ENCODE data around the gene CARF.

The CARF gene

DNA sequence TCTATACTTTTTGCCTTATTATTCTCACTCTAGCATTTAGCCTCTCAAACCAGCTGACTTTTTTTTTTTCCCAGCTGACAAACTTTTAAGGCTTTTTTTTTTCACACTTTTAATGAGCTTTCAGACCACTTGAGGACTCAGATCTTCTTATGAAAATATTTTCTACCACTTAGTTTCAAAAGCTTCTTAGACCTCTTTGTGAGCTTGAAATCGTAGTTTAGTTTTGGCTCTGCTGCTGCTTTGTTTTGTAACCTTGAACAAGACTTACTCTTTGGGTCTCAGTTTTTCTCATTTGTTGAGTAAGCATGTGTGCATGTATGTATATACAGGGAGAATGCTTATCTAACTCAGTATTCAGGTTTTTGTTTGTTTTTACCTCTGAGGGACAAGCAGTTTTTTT, 106.1 kb downstream of the CARF start:
- no peak for DNase-seq (ENCODE audit: extremely low read depth in 1 of 2, low read depth in 1 of 2)

- no peak for DNase-seq (ENCODE audit: extremely low read depth in 1 of 2, low read depth in 1 of 2)
Measured at GRCh38 chr2:203019142-203019541, 107.1 kb downstream of the CARF start.

DNA sequence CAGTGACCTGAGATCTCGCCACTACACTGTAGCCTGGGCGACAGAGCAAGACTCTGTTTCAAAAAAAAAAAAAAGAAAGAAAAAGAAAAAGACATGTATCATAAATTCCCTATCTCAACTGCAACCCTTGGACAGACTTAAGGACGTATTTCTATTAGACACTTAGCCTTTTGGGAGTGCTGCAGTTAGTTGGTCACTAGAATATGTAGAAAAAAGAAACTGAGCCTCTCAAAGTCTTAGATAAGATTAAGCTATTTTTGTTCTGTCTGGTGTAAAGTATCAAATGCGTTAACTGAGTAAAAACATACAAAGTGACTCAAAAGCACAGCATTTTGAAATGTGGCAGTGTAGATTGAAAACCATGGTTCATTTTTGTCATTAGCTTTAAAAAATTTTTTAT, 109.9 kb downstream of the CARF start:
- no peak for DNase-seq (ENCODE audit: extremely low read depth in 1 of 2, low read depth in 1 of 2)

- DNase-seq (ENCODE audit: extremely low read depth in 1 of 2, low read depth in 1 of 2): no peak
Measured at GRCh38 chr2:203022751-203023150, 110.7 kb downstream of the CARF start.

DNA sequence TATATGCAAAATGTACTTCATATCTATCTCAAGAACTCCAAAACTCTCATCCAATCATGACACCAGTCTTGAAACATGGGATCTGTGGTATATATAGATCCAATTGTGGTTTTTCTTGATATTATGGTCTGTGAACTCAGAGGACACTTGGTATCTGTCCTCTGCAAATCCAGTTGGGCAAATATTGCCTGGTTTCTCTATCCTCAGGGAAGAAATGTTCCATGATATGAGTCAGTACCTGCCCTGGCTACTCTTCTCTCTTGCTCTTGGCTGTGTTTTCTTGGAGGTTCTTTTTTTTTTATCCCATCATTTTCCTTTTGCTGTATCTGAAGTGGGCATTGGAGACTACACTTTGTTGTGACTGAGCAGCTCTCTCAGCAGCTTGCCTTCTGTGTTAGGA, 113.5 kb downstream of the CARF start:
- no peak for DNase-seq (ENCODE audit: extremely low read depth in 1 of 2, low read depth in 1 of 2)

- no peak for DNase-seq (ENCODE audit: extremely low read depth in 1 of 2, low read depth in 1 of 2)
Measured at GRCh38 chr2:203030545-203030944, 118.5 kb downstream of the CARF start.

DNA sequence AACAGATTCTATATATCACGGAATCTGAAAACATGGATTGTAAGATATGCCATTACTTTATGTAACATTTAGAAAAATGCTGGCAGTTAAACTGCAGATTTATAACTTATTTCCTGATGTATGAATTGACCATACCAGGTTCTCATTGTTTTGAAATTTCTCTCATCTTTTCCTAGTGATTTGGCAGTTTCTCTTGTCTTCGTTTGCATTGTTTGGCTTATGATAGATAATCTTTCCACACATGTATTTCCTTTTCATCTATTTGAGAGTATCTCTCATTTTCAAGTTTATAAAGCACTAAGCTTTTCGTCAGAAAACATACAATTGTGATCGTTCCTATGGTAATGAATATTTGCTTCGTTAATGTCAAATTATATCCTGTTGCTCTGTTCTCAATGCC, 118.9 kb downstream of the CARF start:
- no peak for DNase-seq (ENCODE audit: extremely low read depth in 1 of 2, low read depth in 1 of 2)

- DNase-seq (ENCODE audit: extremely low read depth in 1 of 2, low read depth in 1 of 2): no peak
Measured at GRCh38 chr2:203033395-203033794, 121.3 kb downstream of the CARF start.

DNA sequence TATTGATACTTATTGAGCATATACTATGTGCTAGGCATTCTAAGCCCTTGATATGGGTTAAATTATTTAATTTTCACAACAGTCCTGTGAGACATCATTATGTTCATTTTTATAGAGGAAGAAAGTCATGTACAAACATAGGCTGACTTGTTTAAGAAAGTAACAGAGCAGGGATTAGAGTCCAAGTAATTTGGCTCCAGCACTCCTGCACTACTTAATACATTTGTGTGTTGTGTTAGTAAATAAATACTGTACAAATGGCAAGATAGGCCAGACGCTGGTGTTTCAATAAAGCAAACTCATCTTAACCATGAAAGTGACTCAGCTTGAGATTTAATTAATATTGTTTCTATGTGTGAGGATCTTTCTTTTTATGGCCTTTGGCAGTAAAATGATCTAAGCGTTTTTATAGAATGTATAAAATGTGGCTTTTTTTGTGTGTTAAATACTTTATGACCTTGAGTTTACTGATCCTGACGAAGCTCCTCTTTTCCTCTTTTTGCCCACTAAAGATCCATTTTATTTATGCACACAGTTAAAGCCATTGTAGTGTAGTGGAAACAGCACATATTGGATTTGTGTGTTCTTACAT, 123.9 kb downstream of the CARF start:
- no peak for DNase-seq (ENCODE audit: extremely low read depth in 1 of 2, low read depth in 1 of 2)

Measured in activated CD8-positive, alpha-beta memory T cell treated with anti-CD3 and anti-CD28 coated beads for 1 hour (primary cell).